IMR-90 (cell line): ENCODE data around the gene QARS1. TPM values are rescaled to one million over a fixed set of nuclear protein-coding genes. Genes with fewer than 3 reads are reported as not detected.

Source experiments
- ATAC-seq: fragments of 200-7000 bp; cut with Tn5 transposase; 2 replicates; pipeline ENCODE4 v1.9.1; 2020; ENCODE audit warnings: low read depth, mild to moderate bottlenecking, moderate library complexity
- BruUV-seq: library from RNA; stranded (reverse); fragments of 400-500 nt; replicated peaks from 2 replicates; lab custom pipeline; 2021; lab: Mats Ljungman, UMichigan
- CTCF ChIA-PET: fragments of 300-600 bp; formaldehyde crosslinking; extraction: SDS; loops from one replicate; lab custom pipeline; 2021; ENCODE audit warnings: antibody characterized with exemption; lab: Yijun Ruan, JAX
- POLR2A ChIA-PET: fragments of 300-600 bp; sonication (Branson Sonifier 250); formaldehyde crosslinking; loops from one replicate; lab custom pipeline; 2022; ENCODE audit warnings: antibody characterized with exemption; ENCODE audit not compliant: unreplicated experiment; lab: Charles Lee
- DNase-seq: peaks from one replicate; pipeline ENCODE4 v3.0.0; 2013
- H2AFZ ChIP-seq: replicated peaks from 2 replicates; pipeline ENCODE3; 2013; ENCODE audit warnings: low read length, mild to moderate bottlenecking; ENCODE audit not compliant: poor library complexity
- H2AK5ac ChIP-seq: 2 replicates; pipeline ENCODE4 v1.6.1; 2013; ENCODE audit warnings: low read depth, low read length, inconsistent platforms
- H2AK9ac ChIP-seq: replicated peaks from 2 replicates; pipeline ENCODE3; 2013; ENCODE audit warnings: mild to moderate bottlenecking, low read depth, low read length, moderate library complexity; ENCODE audit not compliant: poor library complexity
- H2BK120ac ChIP-seq: 2 replicates; pipeline ENCODE4 v1.6.1; 2013; ENCODE audit warnings: low read depth, low read length, inconsistent platforms
- H2BK15ac ChIP-seq: 3 replicates; pipeline ENCODE4 v1.6.1; 2013; ENCODE audit warnings: low read depth, low read length, inconsistent platforms
- H2BK20ac ChIP-seq: 2 replicates; pipeline ENCODE4 v1.6.1; 2013; ENCODE audit warnings: low read depth, mild to moderate bottlenecking, inconsistent platforms, low read length, moderate library complexity
- H2BK5ac ChIP-seq: 2 replicates; pipeline ENCODE4 v1.6.1; 2013; ENCODE audit warnings: mild to moderate bottlenecking, low read depth, low read length, inconsistent platforms; ENCODE audit not compliant: poor library complexity, severe bottlenecking
- H3K14ac ChIP-seq: replicated peaks from 2 replicates; pipeline ENCODE4 v1.6.1; 2013; ENCODE audit warnings: low read depth, low read length, inconsistent platforms
- H3K18ac ChIP-seq: 2 replicates; pipeline ENCODE4 v1.6.1; 2013; ENCODE audit warnings: low read depth, low read length, control low read depth
- H3K23ac ChIP-seq: 2 replicates; pipeline ENCODE4 v1.6.1; 2013; ENCODE audit warnings: low read depth, low read length, inconsistent platforms
- H3K27ac ChIP-seq: 2 replicates; pipeline ENCODE4 v1.5.1; 2013; ENCODE audit warnings: mild to moderate bottlenecking, control low read depth, low read length; ENCODE audit not compliant: insufficient read depth
- H3K27me3 ChIP-seq: 2 replicates; pipeline ENCODE4 v1.6.1; 2013; ENCODE audit warnings: low read length; ENCODE audit not compliant: control insufficient read depth, insufficient read depth
- H3K36me3 ChIP-seq: 2 replicates; pipeline ENCODE4 v1.6.1; 2013; ENCODE audit warnings: low read length, mixed read lengths; ENCODE audit not compliant: control insufficient read depth, insufficient read depth
- H3K4ac ChIP-seq: 2 replicates; pipeline ENCODE4 v1.6.1; 2013; ENCODE audit warnings: low read depth, low read length, inconsistent platforms
- H3K4me1 ChIP-seq: 2 replicates; pipeline ENCODE4 v1.6.1; 2013; ENCODE audit warnings: low read length, mixed read lengths; ENCODE audit not compliant: control insufficient read depth, insufficient read depth
- H3K4me2 ChIP-seq: 2 replicates; pipeline ENCODE4 v1.6.1; 2013; ENCODE audit warnings: low read depth, mild to moderate bottlenecking, control low read depth, low read length, moderate library complexity
- H3K4me3 ChIP-seq: 2 replicates; pipeline ENCODE4 v1.5.1; 2013; ENCODE audit warnings: low read depth, mild to moderate bottlenecking, control low read depth, low read length, moderate library complexity; ENCODE audit not compliant: insufficient read depth
- H3K56ac ChIP-seq: 2 replicates; pipeline ENCODE4 v1.6.1; 2013; ENCODE audit warnings: low read length, inconsistent platforms; ENCODE audit not compliant: insufficient read depth; ENCODE audit errors: extremely low read depth
- H3K79me1 ChIP-seq, 2 experiments: 2 replicates each; pipeline ENCODE4 v1.6.1; 2013; ENCODE audit warnings: low read length in 2 of 2, inconsistent platforms in 1 of 2, low read depth in 1 of 2
- H3K9ac ChIP-seq: 2 replicates; pipeline ENCODE4 v1.6.1; 2013; ENCODE audit warnings: low read depth, low read length, control low read depth
- H3K9me1 ChIP-seq: 2 replicates; pipeline ENCODE4 v1.6.1; 2013; ENCODE audit warnings: low read length, inconsistent platforms; ENCODE audit not compliant: insufficient read depth
- H3K9me3 ChIP-seq: 2 replicates; pipeline ENCODE4 v1.6.1; 2013; ENCODE audit warnings: low read length; ENCODE audit not compliant: control insufficient read depth, insufficient read depth
- H4K20me1 ChIP-seq: 2 replicates; pipeline ENCODE4 v1.6.1; 2013; ENCODE audit warnings: low read length, inconsistent platforms; ENCODE audit not compliant: insufficient read depth
- H4K5ac ChIP-seq: 2 replicates; pipeline ENCODE4 v1.6.1; 2013; ENCODE audit warnings: mild to moderate bottlenecking, low read depth, low read length, control low read depth
- H4K8ac ChIP-seq, 2 experiments: 2 replicates each; pipeline ENCODE4 v1.6.1; 2013; ENCODE audit warnings: low read depth in 2 of 2, low read length in 2 of 2, control low read depth in 1 of 2, inconsistent platforms in 1 of 2
- H4K91ac ChIP-seq: 2 replicates; pipeline ENCODE4 v1.6.1; 2013; ENCODE audit warnings: low read depth, low read length, inconsistent platforms; ENCODE audit not compliant: insufficient read depth
- BHLHE40 ChIP-seq: fragments of 150-350 bp; IDR thresholded peaks from 2 replicates; pipeline ENCODE4 v1.6.1; 2016; ENCODE audit warnings: mild to moderate bottlenecking, low read depth, low read length
- FOS ChIP-seq: fragments of 150-350 bp; IDR thresholded peaks from 2 replicates; pipeline ENCODE4 v1.6.1; 2016; ENCODE audit warnings: low read depth, low read length
- MXI1 ChIP-seq: IDR thresholded peaks from 2 replicates; pipeline ENCODE4 v1.6.1; 2012; ENCODE audit warnings: low read depth, mild to moderate bottlenecking, low read length, moderate library complexity, borderline replicate concordance
- POLR2A ChIP-seq: IDR thresholded peaks from 2 replicates; pipeline ENCODE4 v1.6.1; 2012; ENCODE audit warnings: mild to moderate bottlenecking, low read depth, low read length
- SMC3 ChIP-seq: fragments of 150-350 bp; IDR thresholded peaks from 2 replicates; pipeline ENCODE4 v1.6.1; 2016; ENCODE audit warnings: low read depth, mild to moderate bottlenecking, antibody characterized with exemption, low read length, moderate library complexity
- USF2 ChIP-seq: fragments of 150-350 bp; IDR thresholded peaks from 2 replicates; pipeline ENCODE4 v1.6.1; 2017; ENCODE audit warnings: mild to moderate bottlenecking, antibody characterized with exemption, low read length, low read depth
- WGBS, 2 experiments: methylation state at CpG; one replicate each; pipeline versions ENCODE4 v1.1.5 to v1.1.7; 2013; ENCODE audit warnings: missing lambda C conversion rate in 2 of 2; ENCODE audit not compliant: insufficient read length in 1 of 2; ENCODE audit errors: extremely low coverage in 2 of 2; 5-methylcytosine and 5-hydroxymethylcytosine counted together
- dilution Hi-C: fragments of 300-500 bp; cut with HindIII; formaldehyde crosslinking; loops from one replicate; pipeline ENCODE4 v1.14.3; 2018; ENCODE audit warnings: low sequenced_read_pairs; ENCODE audit not compliant: unreplicated experiment
- in situ Hi-C: fragments of 300-500 bp; cut with MboI; formaldehyde crosslinking; loops from 3 replicates; pipeline ENCODE4 v1.14.3; 2019; ENCODE audit warnings: low sequenced_read_pairs, inconsistent platforms, mixed read lengths
- intact Hi-C: fragments of 100-400 bp; cut with micrococcal nuclease; formaldehyde crosslinking; loops from 2 replicates; pipeline ENCODE4 v1.10.0; 2022
- polyA plus RNA-seq, 3 experiments: library from polyadenylated mRNA; depleted of rRNA; stranded (reverse); fragments of >200 nt; gene quantifications; 2 replicates each; pipeline ENCODE4 v1.2.3, GENCODE V29; 2012; ENCODE audit warnings: low replicate concordance in 1 of 3
- total RNA-seq: library from RNA; depleted of rRNA; stranded (reverse); fragments of >200 nt; gene quantifications from 2 replicates; pipeline ENCODE4 v1.2.3, GENCODE V29; 2012
- TF ChIP-seq, protein P1 (sequence below): fragments of 150-350 bp; IDR thresholded peaks from 2 replicates; pipeline ENCODE4 v1.6.1; 2016; ENCODE audit warnings: low read depth, mild to moderate bottlenecking, low read length, moderate library complexity, borderline replicate concordance

Gene QARS1
- total and polyA plus RNA-seq, 2 of the 4 experiments (the other 2 are of a cell fraction): 354 to 396 TPM

DNA sequence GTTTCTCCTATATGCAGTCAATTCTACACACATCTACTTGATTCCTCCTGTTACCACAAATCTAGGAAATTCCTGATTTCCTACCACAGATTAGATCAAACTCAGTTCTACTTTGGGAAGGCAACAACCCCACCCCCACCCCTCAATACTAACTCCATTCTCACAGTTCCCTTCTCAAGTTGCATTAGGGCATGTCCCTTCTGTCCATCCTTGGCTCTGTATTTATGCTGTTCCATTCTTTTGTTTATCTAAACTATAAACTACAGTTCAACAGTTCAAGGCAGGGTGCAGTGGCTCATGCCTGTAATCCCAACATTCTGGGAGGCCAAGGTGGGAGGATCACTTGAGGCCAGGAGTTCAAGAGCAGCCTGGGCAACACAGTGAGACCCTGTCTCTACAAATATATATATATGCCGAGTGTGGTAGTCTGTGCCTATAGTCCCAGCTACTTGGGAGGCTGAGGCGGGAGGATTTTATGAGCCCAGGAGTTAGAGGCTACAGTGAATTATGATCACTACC, 50.2 kb downstream of the QARS1 start:
- POLR2A ChIA-PET: no interaction called here
- Histone ChIP-seq H4K5ac (no peak overlapping the region; the same call in 1 of the 2 replicates), H3K4me3 (no peak overlapping the region), H2AFZ (no peak overlapping the region), H4K20me1 (peaks cover 7% of the 10 kb centered on the region; the same call in 1 of the 2 replicates), H2BK20ac (peak overlapping the region; percentile 33; the same call in 1 of the 2 replicates), H3K4me2 (peak overlapping the region; percentile 34), H3K14ac (no peak overlapping the region), H2BK15ac (no peak overlapping the region), H3K27me3 (no peaks in the 10 kb centered on the region), H4K8ac (peak overlapping the region in 1 of 2 experiments; percentile 19; a peak in 2 of 4 replicates), H2AK5ac (0 out of 2 replicates have a peak overlapping the region, but pooled peaks have one; percentile 30), H3K9me1 (peaks cover 19% of the 10 kb centered on the region), H3K79me1 (peaks cover 49 to 70% of the 10 kb centered on the region in 2 experiments), H3K4me1 (peaks cover 2% of the 10 kb centered on the region; the same call in 1 of the 2 replicates), H3K23ac (no peak overlapping the region; the same call in 1 of the 2 replicates), H2BK5ac (peak overlapping the region; percentile 79), H3K18ac (no peak overlapping the region; the same call in 1 of the 2 replicates), H3K4ac (no peak overlapping the region; the same call in 1 of the 2 replicates), H3K27ac (peak overlapping the region; percentile 76; the same call in 1 of the 2 replicates), H3K36me3 (peaks cover 37% of the 10 kb centered on the region), H2BK120ac (peak overlapping the region; percentile 70), H3K56ac (no peak overlapping the region), H3K9ac (no peak overlapping the region; the same call in 1 of the 2 replicates), H3K9me3 (no peaks in the 10 kb centered on the region), H2AK9ac (no peak overlapping the region), H4K91ac (0 out of 2 replicates have a peak overlapping the region, but pooled peaks have one; percentile 47)
- ATAC-seq: peak; percentile 77
- BruUV-seq: no TSS peak
- no CpG with 5 or more reads among the region's 2 CpGs for WGBS, 2 experiments
- dilution Hi-C loops (no loop called here), in situ Hi-C loops (no loop called here), intact Hi-C loops (no loop called here)
- DNase-seq: peak; percentile 13
- no peak for TF ChIP-seq POLR2A
- no peak for TF ChIP-seq FOS
- no peak for TF ChIP-seq MXI1
- no peak for TF ChIP-seq SMC3
- no peak for TF ChIP-seq BHLHE40
- TF ChIP-seq USF2: no peak
- TF ChIP-seq, protein P1, sequence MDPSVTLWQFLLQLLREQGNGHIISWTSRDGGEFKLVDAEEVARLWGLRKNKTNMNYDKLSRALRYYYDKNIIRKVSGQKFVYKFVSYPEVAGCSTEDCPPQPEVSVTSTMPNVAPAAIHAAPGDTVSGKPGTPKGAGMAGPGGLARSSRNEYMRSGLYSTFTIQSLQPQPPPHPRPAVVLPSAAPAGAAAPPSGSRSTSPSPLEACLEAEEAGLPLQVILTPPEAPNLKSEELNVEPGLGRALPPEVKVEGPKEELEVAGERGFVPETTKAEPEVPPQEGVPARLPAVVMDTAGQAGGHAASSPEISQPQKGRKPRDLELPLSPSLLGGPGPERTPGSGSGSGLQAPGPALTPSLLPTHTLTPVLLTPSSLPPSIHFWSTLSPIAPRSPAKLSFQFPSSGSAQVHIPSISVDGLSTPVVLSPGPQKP: no peak
- CTCF ChIA-PET: interaction anchor here (0.6 kb wide), 1 partner anchor 14 kb away, joined by 4 read pairs; no protein-coding TSS in a partner anchor
